HG02642 (cell line): ENCODE measurements around the gene DNAJB5.

Source experiments
- ATAC-seq: cut with Tn5 transposase; IDR thresholded peaks from one replicate; pipeline ENCODE4 v1.9.1; 2021; ENCODE audit warnings: mild to moderate bottlenecking; ENCODE audit not compliant: unreplicated experiment, poor library complexity

Gene DNAJB5

DNA sequence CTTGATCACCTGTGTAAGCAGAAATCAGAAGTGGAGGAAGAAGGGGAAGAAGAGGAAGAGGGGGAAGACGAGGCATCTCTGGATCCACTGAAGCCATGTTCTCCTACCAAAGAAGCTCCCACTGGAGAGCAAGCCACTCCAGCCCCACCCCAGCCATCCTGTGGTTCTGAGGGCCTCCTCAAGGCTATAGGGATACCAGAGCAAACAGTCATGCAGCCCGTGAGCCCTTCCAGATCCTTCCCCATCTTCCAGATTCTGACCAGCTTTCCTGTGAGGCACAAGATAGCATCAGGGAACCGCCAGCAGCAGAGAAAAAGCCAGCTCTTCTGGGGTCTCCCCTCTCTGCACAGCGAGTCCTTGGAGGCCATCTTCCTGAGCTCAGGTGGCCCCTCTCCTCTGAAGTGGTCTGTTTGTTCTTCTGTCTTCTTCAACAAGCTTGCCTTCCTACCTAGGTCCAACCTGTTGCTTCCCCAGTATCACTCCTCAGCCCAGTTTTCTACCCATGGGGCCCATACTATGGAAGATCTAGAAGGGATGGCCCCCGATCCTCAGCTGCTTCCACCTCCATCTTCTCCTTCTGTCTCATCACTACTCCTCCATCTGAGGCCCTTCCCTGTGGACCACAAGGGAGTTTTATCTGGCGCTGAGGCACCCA lies 53.5 kb downstream of the DNAJB5 start:
- no peak for ATAC-seq

DNA sequence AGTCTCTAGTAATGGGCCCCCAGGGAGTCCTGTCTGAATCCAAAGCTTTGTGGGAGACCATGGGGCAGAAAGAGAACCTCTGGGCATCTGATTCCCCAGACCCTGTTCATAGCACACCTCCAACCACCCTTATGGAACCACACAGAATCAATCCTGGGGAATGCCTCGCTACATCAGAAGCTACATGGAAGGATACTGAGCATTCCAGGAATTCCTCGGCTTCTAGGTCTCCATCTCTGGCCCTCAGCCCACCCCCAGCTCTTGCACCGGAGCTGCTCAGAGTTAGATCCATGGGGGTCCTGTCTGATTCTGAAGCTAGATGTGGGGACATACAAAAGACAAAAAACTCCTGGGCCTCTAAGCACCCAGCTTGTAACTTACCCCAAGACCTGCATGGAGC lies 54.5 kb downstream of the DNAJB5 start:
- ATAC-seq, result no peak
